Measurements from ENCODE around the gene DLG4.

GRCh38 chr17:7178973-7179316 lies 40.7 kb downstream of the DLG4 start:
- TF ChIP-seq CTCF (IDR thresholded peaks at IDR 0.05; ENCODE audit: borderline replicate concordance, extremely low read depth, low read length, poor library complexity, severe bottlenecking) (no peak), EZH2 (IDR thresholded peaks at IDR 0.05; ENCODE audit: borderline replicate concordance, low read depth, low read length, severe bottlenecking) (no peak)
